H1 (cell line): ENCODE results near the gene NAP1L1. TPM values are rescaled to one million over a fixed set of nuclear protein-coding genes. Genes with fewer than 3 reads are reported as not detected.

Experiments used
- CEBPB ChIP-seq: IDR thresholded peaks from 2 replicates; pipeline ENCODE4 v1.6.1; 2012; ENCODE audit warnings: low read depth, low read length
- CHD1 ChIP-seq: IDR thresholded peaks from 2 replicates; pipeline ENCODE4 v1.6.1; 2012; ENCODE audit warnings: low read depth, low read length, improper control_type of control experiment
- HDAC6 ChIP-seq: IDR thresholded peaks from one replicate; pipeline ENCODE4 v1.7.1; 2012; ENCODE audit warnings: low read depth, mild to moderate bottlenecking, inconsistent platforms, low read length, moderate library complexity
- JUND ChIP-seq: IDR thresholded peaks from 2 replicates; pipeline ENCODE4 v1.6.1; 2011; ENCODE audit warnings: mild to moderate bottlenecking, improper control_type of control experiment, low read length
- KDM4A ChIP-seq: IDR thresholded peaks from one replicate; pipeline ENCODE4 v1.7.1; 2012; ENCODE audit warnings: low read depth, mild to moderate bottlenecking, moderate library complexity, low read length, inconsistent platforms; ENCODE audit not compliant: severe bottlenecking
- SIRT6 ChIP-seq: IDR thresholded peaks from one replicate; pipeline ENCODE4 v1.7.1; 2012; ENCODE audit warnings: low read length, inconsistent platforms
- polyA plus RNA-seq, 7 experiments: library from polyadenylated mRNA; depleted of rRNA in 3 of 7; stranded (reverse) in 5 of 7; unstranded in 2 of 7; fragments of >200 nt in 5 of 7; fragments of 200-250 nt in 2 of 7; gene quantifications; 1 replicate in 5 of 7; 2 replicates in 1 of 7; 4 replicates in 1 of 7; pipeline versions ENCODE4 v1.2.1 to v1.2.3, GENCODE V29; 2011 to 2013; ENCODE audit warnings: missing spikeins in 2 of 7, mixed read lengths in 2 of 7
- total RNA-seq: library from RNA; stranded (reverse); fragmentation: NEBNext Ultra II Directional; extraction: Animal tissue kit (Norgen Biotek cat#: 25700); gene quantifications from 2 replicates; pipeline ENCODE4 v1.2.1, GENCODE V29; 2021

The NAP1L1 gene
- total and polyA plus RNA-seq, 2 of the 8 experiments (the other 6 are each of a cell fraction or from before 2014, with no cell fraction given) = 202 to 1,159 TPM

GRCh38 chr12:76073561-76073960, 10.9 kb downstream of the NAP1L1 start (continued):
- TF ChIP-seq HDAC6 (no peak), SIRT6 (no peak), JUND (no peak), CHD1 (no peak), KDM4A (no peak), CEBPB (no peak)
